Astrocyte (in vitro differentiated cells and primary cell): ENCODE data around the gene BRMS1. TPM values are rescaled to one million over a fixed set of nuclear protein-coding genes. Genes with fewer than 3 reads are reported as not detected.
"Not testable (repeated sequence)": the region's sequence is repeated elsewhere in the genome, so short reads cannot be mapped to it uniquely, and the experiment has no call there.

Experiments
- DNase-seq: peaks from one replicate; pipeline ENCODE4 v3.0.0-alpha.2; 2010; ENCODE audit warnings: low read depth
- FAIRE-seq: peaks from 2 replicates; lab custom pipeline; 2011; peaks lifted over from hg19 to GRCh38; lab: Jason Lieb, UNC
- H2AFZ ChIP-seq: 2 replicates; pipeline ENCODE4 v1.6.0; 2012; ENCODE audit warnings: low read depth, low read length, inconsistent platforms
- H3K27ac ChIP-seq: 2 replicates; pipeline ENCODE4 v1.5.1; 2011; ENCODE audit warnings: low read depth, low read length, inconsistent platforms
- H3K27me3 ChIP-seq: 2 replicates; pipeline ENCODE4 v1.6.0; 2011; ENCODE audit warnings: low read length, inconsistent platforms; ENCODE audit not compliant: insufficient read depth
- H3K36me3 ChIP-seq: 2 replicates; pipeline ENCODE4 v1.5.1; 2011; ENCODE audit warnings: low read length, inconsistent platforms; ENCODE audit not compliant: insufficient read depth
- H3K4me1 ChIP-seq: 2 replicates; pipeline ENCODE4 v1.5.1; 2011; ENCODE audit warnings: low read length, inconsistent platforms; ENCODE audit not compliant: insufficient read depth
- H3K4me2 ChIP-seq: 2 replicates; pipeline ENCODE4 v1.6.0; 2012; ENCODE audit warnings: low read length, inconsistent platforms
- H3K4me3 ChIP-seq: 2 replicates; pipeline ENCODE4 v1.5.1; 2011; ENCODE audit warnings: low read depth, mild to moderate bottlenecking, low read length, inconsistent platforms; ENCODE audit not compliant: insufficient read depth
- H3K79me2 ChIP-seq: 2 replicates; pipeline ENCODE4 v1.6.0; 2012; ENCODE audit warnings: mild to moderate bottlenecking, low read length, inconsistent platforms; ENCODE audit not compliant: insufficient read depth
- H3K9ac ChIP-seq: 2 replicates; pipeline ENCODE4 v1.6.0; 2012; ENCODE audit warnings: mild to moderate bottlenecking, low read length, inconsistent platforms
- H3K9me3 ChIP-seq: 2 replicates; pipeline ENCODE4 v1.5.1; 2012; ENCODE audit warnings: low read depth, mild to moderate bottlenecking, low read length, inconsistent platforms; ENCODE audit not compliant: insufficient read depth
- H4K20me1 ChIP-seq: 2 replicates; pipeline ENCODE4 v1.6.0; 2012; ENCODE audit warnings: low read length, inconsistent platforms; ENCODE audit not compliant: insufficient read depth
- H3K27ac Mint-ChIP-seq: one replicate; pipeline ENCODE4 v1.8.0; 2021; ENCODE audit warnings: mild to moderate bottlenecking, mixed read lengths; ENCODE audit not compliant: unreplicated experiment
- H3K27me3 Mint-ChIP-seq: one replicate; pipeline ENCODE4 v1.8.0; 2021; ENCODE audit warnings: low read depth, mixed read lengths; ENCODE audit not compliant: unreplicated experiment
- H3K36me3 Mint-ChIP-seq: one replicate; pipeline ENCODE4 v1.8.0; 2021; ENCODE audit warnings: low read depth, mixed read lengths; ENCODE audit not compliant: unreplicated experiment
- H3K4me1 Mint-ChIP-seq: one replicate; pipeline ENCODE4 v1.8.0; 2021; ENCODE audit warnings: low read depth, mixed read lengths; ENCODE audit not compliant: unreplicated experiment
- H3K4me3 Mint-ChIP-seq: one replicate; pipeline ENCODE4 v1.8.0; 2021; ENCODE audit warnings: mild to moderate bottlenecking, moderate library complexity, mixed read lengths; ENCODE audit not compliant: unreplicated experiment
- H3K9me3 Mint-ChIP-seq: one replicate; pipeline ENCODE4 v1.8.0; 2021; ENCODE audit warnings: mild to moderate bottlenecking, mixed read lengths; ENCODE audit not compliant: unreplicated experiment
- EZH2 ChIP-seq: IDR thresholded peaks from 2 replicates; pipeline ENCODE4 v1.6.1; 2012; ENCODE audit warnings: mild to moderate bottlenecking, low read length, inconsistent platforms; ENCODE audit not compliant: insufficient read depth
- total RNA-seq: library from RNA; stranded (reverse); gene quantifications from 2 replicates; pipeline ENCODE4 v1.2.1, GENCODE V29; 2021
- TF ChIP-seq, protein P1 (sequence below): IDR thresholded peaks from 2 replicates; pipeline ENCODE4 v1.5.1; 2011; ENCODE audit warnings: low read depth, mild to moderate bottlenecking, inconsistent platforms, low read length, moderate library complexity; ENCODE audit not compliant: insufficient read depth

BRMS1 gene
- total RNA-seq, 1 donor from 2014 or later = 47.8 TPM

DNA sequence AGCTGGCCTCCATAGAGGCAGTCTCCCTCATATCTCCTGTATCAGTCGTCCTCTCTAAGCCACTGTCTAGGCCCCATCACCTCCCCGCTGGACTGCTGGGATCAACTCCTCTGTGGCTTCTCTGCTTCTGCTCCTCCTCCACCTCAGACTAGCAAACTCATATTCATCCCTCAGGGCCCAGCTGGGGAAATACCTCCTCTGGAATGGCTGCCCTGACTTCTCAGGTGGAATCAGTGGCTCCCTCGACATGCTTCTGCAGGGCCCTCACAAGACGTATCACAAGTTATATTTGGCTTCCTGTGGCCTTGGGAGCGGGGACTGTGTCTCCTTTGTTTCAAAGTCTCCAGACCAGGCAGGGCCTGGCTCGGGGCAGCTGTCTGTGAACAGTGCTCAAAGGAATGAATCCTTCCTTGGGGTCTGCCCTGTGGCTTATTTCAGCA is 16.6 kb upstream of the BRMS1 start:
- Histone ChIP-seq H3K79me2 (no peaks in the 10 kb centered on the region), H2AFZ (no peak overlapping the region), H3K4me2 (no peak overlapping the region), H3K27me3 (no peaks in the 10 kb centered on the region), H3K9ac (no peak overlapping the region), H3K9me3 (no peaks in the 10 kb centered on the region), H3K4me1 (no peaks in the 10 kb centered on the region), H3K36me3 (no peaks in the 10 kb centered on the region), H3K27ac (no peak overlapping the region), H3K4me3 (no peak overlapping the region), H4K20me1 (no peaks in the 10 kb centered on the region)
- H3K36me3 Mint-ChIP-seq = peaks cover 3% of the 10 kb centered on the region
- H3K27ac Mint-ChIP-seq = no peak overlapping the region
- H3K4me1 Mint-ChIP-seq = peaks cover 5% of the 10 kb centered on the region
- no peak overlapping the region for H3K4me3 Mint-ChIP-seq
- no peaks in the 10 kb centered on the region for H3K27me3 Mint-ChIP-seq
- FAIRE-seq (no peak), DNase-seq (no peak)
- no peak for TF ChIP-seq EZH2
- TF ChIP-seq, protein P1, sequence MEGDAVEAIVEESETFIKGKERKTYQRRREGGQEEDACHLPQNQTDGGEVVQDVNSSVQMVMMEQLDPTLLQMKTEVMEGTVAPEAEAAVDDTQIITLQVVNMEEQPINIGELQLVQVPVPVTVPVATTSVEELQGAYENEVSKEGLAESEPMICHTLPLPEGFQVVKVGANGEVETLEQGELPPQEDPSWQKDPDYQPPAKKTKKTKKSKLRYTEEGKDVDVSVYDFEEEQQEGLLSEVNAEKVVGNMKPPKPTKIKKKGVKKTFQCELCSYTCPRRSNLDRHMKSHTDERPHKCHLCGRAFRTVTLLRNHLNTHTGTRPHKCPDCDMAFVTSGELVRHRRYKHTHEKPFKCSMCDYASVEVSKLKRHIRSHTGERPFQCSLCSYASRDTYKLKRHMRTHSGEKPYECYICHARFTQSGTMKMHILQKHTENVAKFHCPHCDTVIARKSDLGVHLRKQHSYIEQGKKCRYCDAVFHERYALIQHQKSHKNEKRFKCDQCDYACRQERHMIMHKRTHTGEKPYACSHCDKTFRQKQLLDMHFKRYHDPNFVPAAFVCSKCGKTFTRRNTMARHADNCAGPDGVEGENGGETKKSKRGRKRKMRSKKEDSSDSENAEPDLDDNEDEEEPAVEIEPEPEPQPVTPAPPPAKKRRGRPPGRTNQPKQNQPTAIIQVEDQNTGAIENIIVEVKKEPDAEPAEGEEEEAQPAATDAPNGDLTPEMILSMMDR = no peak
- H3K9me3 Mint-ChIP-seq = no peaks in the 10 kb centered on the region

- Mint-ChIP-seq H3K27ac (no peak overlapping the region), H3K9me3 (no peaks in the 10 kb centered on the region), H3K4me3 (no peak overlapping the region), H3K27me3 (no peaks in the 10 kb centered on the region), H3K36me3 (peaks cover 3% of the 10 kb centered on the region), H3K4me1 (peaks cover 5% of the 10 kb centered on the region)
- H3K9ac ChIP-seq = no peak overlapping the region
- DNase-seq = no peak
- H3K4me1 ChIP-seq = no peaks in the 10 kb centered on the region
- H2AFZ ChIP-seq = no peak overlapping the region
- H3K4me3 ChIP-seq = no peak overlapping the region
- no peaks in the 10 kb centered on the region for H4K20me1 ChIP-seq
- no peak overlapping the region for H3K4me2 ChIP-seq
- H3K79me2 ChIP-seq = no peaks in the 10 kb centered on the region
- TF ChIP-seq, protein P1 = no peak
- no peak for TF ChIP-seq EZH2
- H3K36me3 ChIP-seq = no peaks in the 10 kb centered on the region
- no peak overlapping the region for H3K27ac ChIP-seq
- no peak for FAIRE-seq
- no peaks in the 10 kb centered on the region for H3K9me3 ChIP-seq
- no peaks in the 10 kb centered on the region for H3K27me3 ChIP-seq
These were observed 15.6 kb upstream of the BRMS1 start for GRCh38 chr11:66360406-66361073.

DNA sequence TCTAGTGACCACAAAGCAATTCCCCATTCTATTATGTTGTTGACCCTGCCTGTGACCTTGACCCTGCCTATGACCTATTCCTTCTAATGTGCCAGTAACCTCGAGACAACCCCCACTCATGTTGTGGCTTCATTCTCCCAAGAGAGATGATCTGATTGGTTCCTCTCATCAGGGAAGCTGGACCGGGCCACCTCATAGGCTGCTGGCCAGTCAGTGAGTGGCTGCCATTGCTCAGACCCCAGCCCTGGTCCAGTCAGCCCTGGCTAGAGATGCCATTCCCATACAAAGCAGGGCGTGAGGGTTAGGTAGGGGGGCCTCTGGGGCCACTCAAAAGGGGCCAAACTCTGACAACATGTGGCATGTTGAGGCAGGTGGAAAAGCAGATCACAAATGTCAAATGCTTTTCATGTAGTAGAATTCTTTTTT is 14.8 kb upstream of the BRMS1 start:
- Histone ChIP-seq H3K4me2 (no peak overlapping the region), H3K36me3 (no peaks in the 10 kb centered on the region), H2AFZ (no peak overlapping the region), H3K9me3 (no peaks in the 10 kb centered on the region), H3K27me3 (no peaks in the 10 kb centered on the region), H3K79me2 (no peaks in the 10 kb centered on the region), H3K9ac (no peak overlapping the region), H3K4me3 (no peak overlapping the region), H4K20me1 (no peaks in the 10 kb centered on the region), H3K4me1 (no peaks in the 10 kb centered on the region), H3K27ac (no peak overlapping the region)
- DNase-seq = no peak
- TF ChIP-seq EZH2 = no peak
- TF ChIP-seq, protein P1 = no peak
- H3K27ac Mint-ChIP-seq = no peak overlapping the region
- no peak overlapping the region for H3K4me3 Mint-ChIP-seq
- H3K4me1 Mint-ChIP-seq = peaks cover 5% of the 10 kb centered on the region
- no peaks in the 10 kb centered on the region for H3K27me3 Mint-ChIP-seq
- no peak for FAIRE-seq
- H3K36me3 Mint-ChIP-seq = peaks cover 3% of the 10 kb centered on the region
- no peaks in the 10 kb centered on the region for H3K9me3 Mint-ChIP-seq

GRCh38 chr11:66350560-66351235 is 5.8 kb upstream of the BRMS1 start:
- not testable (repeated sequence) for H3K9me3 Mint-ChIP-seq, H4K20me1 ChIP-seq, H3K9ac ChIP-seq, H3K36me3 ChIP-seq, DNase-seq, H3K27me3 ChIP-seq, H3K4me2 ChIP-seq, H3K4me1 Mint-ChIP-seq, H3K27me3 Mint-ChIP-seq, H3K4me3 ChIP-seq, H2AFZ ChIP-seq, H3K36me3 Mint-ChIP-seq, H3K79me2 ChIP-seq, H3K4me3 Mint-ChIP-seq, H3K27ac ChIP-seq, H3K27ac Mint-ChIP-seq, H3K9me3 ChIP-seq, FAIRE-seq
- H3K4me1 ChIP-seq = peaks cover 18% of the 10 kb centered on the region
